ENCODE measurements around the gene SPTLC3. TPM values are rescaled to one million over a fixed set of nuclear protein-coding genes. Genes with fewer than 3 reads are reported as not detected.

The SPTLC3 gene
- total RNA-seq, 4 donors from 2014 or later, result 5.5 to 9.7 (median 8.4) TPM

GRCh38 chr20:13211956-13212618 is 203.3 kb downstream of the SPTLC3 start:
- ATAC-seq (ENCODE audit: low FRiP score) (no peak), DNase-seq (ENCODE audit: low spot score) (no peak)
- no peak for TF ChIP-seq CTCF (IDR thresholded peaks at IDR 0.05)

- ATAC-seq (ENCODE audit: low FRiP score) (no peak), DNase-seq (ENCODE audit: low spot score) (no peak)
- no peak for TF ChIP-seq CTCF (IDR thresholded peaks at IDR 0.05)
These were observed 204.0 kb downstream of the SPTLC3 start for GRCh38 chr20:13212750-13213149.

- DNase-seq (ENCODE audit: low spot score) (no peak), ATAC-seq (ENCODE audit: low FRiP score) (no peak)
- TF ChIP-seq CTCF (IDR thresholded peaks at IDR 0.05), result no peak
These were observed 204.6 kb downstream of the SPTLC3 start for GRCh38 chr20:13213335-13213734.

- no peak for TF ChIP-seq CTCF (IDR thresholded peaks at IDR 0.05)
- DNase-seq (ENCODE audit: low spot score), result no peak
- no peak for ATAC-seq (ENCODE audit: low FRiP score)
These were observed 207.8 kb downstream of the SPTLC3 start for GRCh38 chr20:13216533-13216932.

Other genes with a start within 250 kb of the SPTLC3 start
- 1 to 10 TPM; 1.6 to 7.9 (median 4.3) TPM for gene ISM1, start 212.3 kb downstream of the SPTLC3 start, total RNA-seq

All from omental fat pad (tissue), 4 donors.